ENCODE results near the gene MTA2. TPM values are rescaled to one million over a fixed set of nuclear protein-coding genes. Genes with fewer than 3 reads are reported as not detected.
A peak's percentile ranks its signal among the peaks of the same experiment; 100 is the strongest.
"Not testable (repeated sequence)": the region's sequence is repeated elsewhere in the genome, so short reads cannot be mapped to it uniquely, and the experiment has no call there.

The MTA2 gene
- total RNA-seq, 1 experiment from 2014 or later = 135 TPM

DNA sequence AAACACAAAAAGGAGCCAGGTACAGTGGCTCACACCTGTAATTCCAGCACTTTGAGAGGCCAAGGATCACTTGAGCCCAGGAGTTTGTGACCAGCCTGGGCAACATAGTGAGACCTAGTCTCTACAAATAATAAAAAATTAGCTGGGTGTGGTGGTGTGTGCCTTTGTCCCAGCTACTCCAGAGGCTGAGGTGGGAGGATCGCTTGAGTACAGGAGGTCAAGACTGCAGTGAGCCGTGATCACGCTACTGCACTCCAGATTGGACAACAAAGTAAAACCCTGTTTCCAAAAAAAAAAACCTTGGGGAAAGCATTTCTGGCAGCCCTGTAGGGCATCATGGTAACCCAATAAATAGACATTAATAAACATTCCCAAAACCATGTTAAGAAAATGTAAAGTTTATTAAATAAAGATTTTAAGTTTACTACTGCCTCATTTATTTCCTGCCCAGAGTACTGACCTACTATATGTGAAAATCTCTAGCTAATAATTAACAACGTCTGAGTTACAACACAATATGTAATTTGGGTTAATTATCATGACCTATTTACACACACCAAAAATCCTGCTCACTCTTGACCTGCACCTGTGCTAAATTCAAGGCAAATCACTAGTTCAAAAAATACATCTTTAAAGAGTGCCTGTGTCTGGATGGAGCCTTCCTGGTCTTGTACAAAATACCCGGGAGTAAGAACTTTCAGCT is 36.4 kb downstream of the MTA2 start:
- H3K27me3 ChIP-seq (replicated peaks; ENCODE audit: control insufficient read depth, insufficient read depth, low read length) = no peaks in the 10 kb centered on the region
- no peak overlapping the region for H3K4me3 Mint-ChIP-seq (ENCODE audit: unreplicated experiment)
- H3K4me1 ChIP-seq = peaks cover 58% of the 10 kb centered on the region
- no peaks in the 10 kb centered on the region for H3K27me3 Mint-ChIP-seq (ENCODE audit: insufficient read depth, unreplicated experiment)
- ChIA-PET POLR2A (interaction anchor here (0.5 to 1.5 kb wide), 5 partner anchors 9 to 642 kb away, joined by 3 to 15 read pairs (median 4); partner anchors contain the start of genes AHNAK, EEF1G and TUT1), CTCF (interaction anchor here (0.7 to 1.6 kb wide), 6 partner anchors 9 to 172 kb away, joined by 3 to 4 read pairs (median 4); partner anchors contain the start of gene EEF1G)
- peaks cover 6% of the 10 kb centered on the region for H3K36me3 ChIP-seq (ENCODE audit: control insufficient read depth, insufficient read depth, low read length)
- H3K9me3 Mint-ChIP-seq (ENCODE audit: unreplicated experiment) = no peaks in the 10 kb centered on the region
- intact Hi-C loops (cut with micrococcal nuclease; ENCODE audit: unreplicated experiment) = no loop called here
- H3K27ac Mint-ChIP-seq (ENCODE audit: unreplicated experiment) = peak overlapping the region; percentile 6
- peaks cover 100% of the 10 kb centered on the region for H3K36me3 Mint-ChIP-seq (ENCODE audit: insufficient read depth, unreplicated experiment)
- TF ChIP-seq CTCF (IDR thresholded peaks at IDR 0.05; ENCODE audit: insufficient read depth in 1 of 2, low read depth in 1 of 2, low read length in 1 of 2, severe bottlenecking in 1 of 2, unreplicated experiment in 1 of 2) = no peak
- H3K4me3 ChIP-seq (ENCODE audit: low read depth, low read length) = no peak overlapping the region
- DNase-seq = no peak
- BruUV-seq (replicated peaks) = no TSS peak
- H3K9me3 ChIP-seq = no peaks in the 10 kb centered on the region
- H3K4me1 Mint-ChIP-seq (ENCODE audit: low read depth, unreplicated experiment) = peaks cover 45% of the 10 kb centered on the region

DNA sequence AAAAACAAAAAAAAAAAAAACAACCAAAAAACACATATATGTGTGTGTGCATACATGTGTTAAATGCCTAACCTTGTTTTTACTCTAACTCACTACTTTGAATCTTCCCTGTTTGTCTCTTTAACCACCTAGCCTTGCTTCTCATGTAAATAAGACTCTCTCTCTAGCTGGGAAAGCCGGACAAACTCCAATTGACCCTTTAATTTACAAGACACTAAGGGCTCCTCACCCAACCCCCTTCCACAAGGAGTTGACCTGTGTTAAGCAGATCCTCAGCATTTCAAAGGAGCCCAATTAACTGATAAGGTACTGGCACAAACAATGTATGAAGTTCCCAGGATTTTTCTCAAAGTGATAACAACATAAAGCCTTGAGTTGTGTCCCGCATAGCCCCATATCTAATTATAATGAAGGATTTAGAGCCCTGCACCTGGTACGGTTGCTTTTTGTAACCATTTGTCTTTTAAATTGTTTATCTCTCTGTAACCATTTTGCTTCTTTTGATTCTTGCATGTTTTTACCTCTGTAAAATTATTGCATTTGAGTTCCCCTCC is 39.9 kb downstream of the MTA2 start:
- H3K9me3 ChIP-seq; BruUV-seq (replicated peaks); H3K27me3 Mint-ChIP-seq (ENCODE audit: insufficient read depth, unreplicated experiment); H3K9me3 Mint-ChIP-seq (ENCODE audit: unreplicated experiment); H3K36me3 ChIP-seq (ENCODE audit: control insufficient read depth, insufficient read depth, low read length); H3K4me3 ChIP-seq (ENCODE audit: low read depth, low read length); H3K27me3 ChIP-seq (replicated peaks; ENCODE audit: control insufficient read depth, insufficient read depth, low read length): not testable (repeated sequence)
- Mint-ChIP-seq H3K4me1 (ENCODE audit: low read depth, unreplicated experiment) (peaks cover 59% of the 10 kb centered on the region), H3K36me3 (ENCODE audit: insufficient read depth, unreplicated experiment) (peaks cover 100% of the 10 kb centered on the region), H3K27ac (ENCODE audit: unreplicated experiment) (peak overlapping the region; percentile 71), H3K4me3 (ENCODE audit: unreplicated experiment) (peak overlapping the region; percentile 50)
- peaks cover 74% of the 10 kb centered on the region for H3K4me1 ChIP-seq
- CTCF ChIA-PET = interaction anchor here (1.7 to 2.5 kb wide), 4 partner anchors 10 to 54 kb away, joined by 8 to 14 read pairs (median 10); partner anchors contain the start of genes AHNAK and MTA2
- intact Hi-C loops (cut with micrococcal nuclease; ENCODE audit: unreplicated experiment) = loop anchor here (2.0 kb wide), 1 partner anchor 41 kb away; no protein-coding TSS in a partner anchor
- POLR2A ChIA-PET = interaction anchor here (2.9 kb wide), 1 partner anchor 12 kb away, joined by 26 read pairs; the partner anchor contains the start of gene EEF1G
- peak; percentile 55 to 73 for DNase-seq

DNA sequence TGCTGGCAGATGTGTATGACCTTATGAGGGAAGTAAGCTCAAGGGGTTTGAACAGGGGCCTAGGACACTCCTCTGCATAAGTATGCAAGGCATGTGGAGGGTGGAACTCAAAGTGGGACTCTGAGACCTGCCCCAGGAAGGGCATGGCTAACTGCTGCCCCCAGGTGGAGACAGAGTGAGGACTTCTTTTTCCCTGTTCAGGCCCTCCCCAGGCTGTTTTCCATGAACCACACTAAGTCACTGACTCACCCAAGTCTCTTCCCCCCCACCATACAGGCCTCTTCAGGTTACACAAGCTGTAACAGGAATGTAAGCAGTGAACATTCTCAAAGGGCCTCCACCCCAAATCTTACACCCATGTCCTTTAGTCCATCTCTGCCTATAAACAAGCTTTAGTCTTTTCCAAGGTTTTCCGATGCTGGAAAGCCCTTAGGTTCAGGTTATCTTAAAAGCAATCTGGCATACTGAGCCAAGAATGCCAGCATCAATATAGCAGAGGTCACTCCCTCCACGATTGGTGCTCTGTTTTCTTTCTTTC is 41.0 kb downstream of the MTA2 start:
- peaks cover 74% of the 10 kb centered on the region for H3K4me1 ChIP-seq
- H3K4me3 ChIP-seq (ENCODE audit: low read depth, low read length) = no peak overlapping the region
- no peaks in the 10 kb centered on the region for H3K27me3 ChIP-seq (replicated peaks; ENCODE audit: control insufficient read depth, insufficient read depth, low read length)
- intact Hi-C loops (cut with micrococcal nuclease; ENCODE audit: unreplicated experiment) = loop anchor here (1.0 to 2.0 kb wide), 6 partner anchors 15 to 180 kb away; no protein-coding TSS in a partner anchor
- Mint-ChIP-seq H3K27me3 (ENCODE audit: insufficient read depth, unreplicated experiment) (no peaks in the 10 kb centered on the region), H3K4me3 (ENCODE audit: unreplicated experiment) (peak overlapping the region; percentile 50), H3K4me1 (ENCODE audit: low read depth, unreplicated experiment) (peaks cover 59% of the 10 kb centered on the region), H3K27ac (ENCODE audit: unreplicated experiment) (peak overlapping the region; percentile 71), H3K9me3 (ENCODE audit: unreplicated experiment) (no peaks in the 10 kb centered on the region), H3K36me3 (ENCODE audit: insufficient read depth, unreplicated experiment) (peaks cover 100% of the 10 kb centered on the region)
- ChIA-PET POLR2A (interaction anchor here (0.5 to 2.9 kb wide), 14 partner anchors 9 to 111 kb away, joined by 3 to 26 read pairs (median 4); partner anchors contain the start of genes AHNAK, B3GAT3, EEF1G and MTA2), CTCF (interaction anchor here (0.7 to 2.5 kb wide), 33 partner anchors 9 to 223 kb away, joined by 3 to 45 read pairs (median 5); partner anchors contain the start of genes AHNAK, ASRGL1, C11orf98 and EEF1G)
- DNase-seq = peak; percentile 97 to 98
- H3K9me3 ChIP-seq = no peaks in the 10 kb centered on the region
- H3K36me3 ChIP-seq (ENCODE audit: control insufficient read depth, insufficient read depth, low read length) = peaks cover 4% of the 10 kb centered on the region; the same call in 1 of the 2 replicates
- no TSS peak for BruUV-seq (replicated peaks)
- peak; percentile 91 to 94 for TF ChIP-seq CTCF (IDR thresholded peaks at IDR 0.05; ENCODE audit: insufficient read depth in 1 of 2, low read depth in 1 of 2, low read length in 1 of 2, severe bottlenecking in 1 of 2, unreplicated experiment in 1 of 2)

DNA sequence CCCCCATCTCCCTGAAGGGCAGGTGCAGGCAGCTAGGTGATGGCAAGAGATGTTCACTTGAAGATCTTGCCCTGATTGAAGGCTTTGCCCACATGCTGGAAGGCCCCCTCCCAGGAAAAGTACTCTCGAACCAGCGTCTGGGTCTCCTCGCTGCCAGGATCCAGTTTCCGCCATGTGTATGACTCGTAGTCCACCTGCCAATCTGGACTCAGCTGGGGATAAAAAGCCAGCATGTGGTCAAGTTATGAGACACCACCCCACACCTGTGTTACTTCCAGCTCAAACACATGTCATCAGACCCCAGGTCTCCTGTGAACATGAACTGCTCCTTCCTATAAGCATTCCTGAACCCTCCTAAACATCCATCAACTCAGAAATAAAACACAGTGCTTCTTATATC is 42.0 kb downstream of the MTA2 start:
- H3K4me1 ChIP-seq = peaks cover 81% of the 10 kb centered on the region
- not testable (repeated sequence) for H3K9me3 Mint-ChIP-seq (ENCODE audit: unreplicated experiment); H3K27me3 Mint-ChIP-seq (ENCODE audit: insufficient read depth, unreplicated experiment); DNase-seq; H3K9me3 ChIP-seq; H3K27me3 ChIP-seq (replicated peaks; ENCODE audit: control insufficient read depth, insufficient read depth, low read length); BruUV-seq (replicated peaks); H3K36me3 ChIP-seq (ENCODE audit: control insufficient read depth, insufficient read depth, low read length); H3K4me3 ChIP-seq (ENCODE audit: low read depth, low read length)
- H3K27ac Mint-ChIP-seq (ENCODE audit: unreplicated experiment) = peak overlapping the region; percentile 71
- H3K4me1 Mint-ChIP-seq (ENCODE audit: low read depth, unreplicated experiment) = peaks cover 62% of the 10 kb centered on the region
- intact Hi-C loops (cut with micrococcal nuclease; ENCODE audit: unreplicated experiment) = loop anchor here (1.0 to 2.0 kb wide), 6 partner anchors 14 to 179 kb away; no protein-coding TSS in a partner anchor
- peak overlapping the region; percentile 50 for H3K4me3 Mint-ChIP-seq (ENCODE audit: unreplicated experiment)
- peaks cover 100% of the 10 kb centered on the region for H3K36me3 Mint-ChIP-seq (ENCODE audit: insufficient read depth, unreplicated experiment)
- POLR2A ChIA-PET = interaction anchor here (1.4 to 2.9 kb wide), 2 partner anchors 15 to 16 kb away, joined by 4 to 26 read pairs; partner anchors contain the start of gene EEF1G
- CTCF ChIA-PET = interaction anchor here (1.0 to 2.5 kb wide), 8 partner anchors 10 to 164 kb away, joined by 3 to 45 read pairs (median 4); partner anchors contain the start of gene AHNAK

Measured in Caco-2 (cell line).